OCI-LY1 (cell line): ENCODE measurements around the gene SAMD13.
A peak's percentile ranks its signal among the peaks of the same experiment; 100 is the strongest.

Experiments used
- H2AFZ ChIP-seq: fragments of 200-600 bp; sonication (generic), shearing (Covaris generic); 2 replicates; pipeline ENCODE4 v1.6.0; 2014; ENCODE audit warnings: antibody characterized with exemption, mild to moderate bottlenecking, low read length
- H3F3A ChIP-seq: fragments of 200-600 bp; sonication (generic), shearing (Covaris generic); 2 replicates; pipeline ENCODE4 v1.6.0; 2014; ENCODE audit warnings: mild to moderate bottlenecking, antibody characterized with exemption, low read length, moderate library complexity; ENCODE audit not compliant: insufficient read depth
- H3K27ac ChIP-seq: fragments of 200-600 bp; sonication (generic); 2 replicates; pipeline ENCODE4 v1.5.1; 2014; ENCODE audit warnings: low read length, mixed run types, mild to moderate bottlenecking, low read depth; ENCODE audit not compliant: poor library complexity, severe bottlenecking
- H3K27me3 ChIP-seq: fragments of 200-600 bp; sonication (generic); 2 replicates; pipeline ENCODE4 v1.6.0; 2014; ENCODE audit warnings: antibody characterized with exemption, mild to moderate bottlenecking, low read length, moderate library complexity; ENCODE audit not compliant: insufficient read depth
- H3K36me3 ChIP-seq: fragments of 200-600 bp; sonication (generic); 2 replicates; pipeline ENCODE4 v1.6.1; 2014; ENCODE audit warnings: mild to moderate bottlenecking, antibody characterized with exemption, low read length, moderate library complexity, mixed read lengths; ENCODE audit not compliant: insufficient read depth
- H3K4me1 ChIP-seq: fragments of 200-600 bp; sonication (generic); 2 replicates; pipeline ENCODE4 v1.5.1; 2014; ENCODE audit warnings: mild to moderate bottlenecking, low read length, moderate library complexity; ENCODE audit not compliant: insufficient read depth, severe bottlenecking
- H3K4me2 ChIP-seq: fragments of 200-600 bp; sonication (generic), shearing (Covaris generic); 2 replicates; pipeline ENCODE4 v1.6.1; 2014; ENCODE audit warnings: low read length
- H3K4me3 ChIP-seq: fragments of 200-600 bp; sonication (generic); 2 replicates; pipeline ENCODE4 v1.5.1; 2014; ENCODE audit warnings: low read length, low read depth, mild to moderate bottlenecking, mixed read lengths; ENCODE audit not compliant: poor library complexity, severe bottlenecking
- H3K79me2 ChIP-seq: fragments of 200-600 bp; shearing (Covaris generic); 2 replicates; pipeline ENCODE4 v1.6.1; 2016; ENCODE audit warnings: mixed run types, low read length, mixed read lengths; ENCODE audit not compliant: insufficient read depth
- H3K9ac ChIP-seq: fragments of 200-600 bp; sonication (generic), shearing (Covaris generic); 2 replicates; pipeline ENCODE4 v1.6.1; 2014; ENCODE audit warnings: mild to moderate bottlenecking, low read length, mixed read lengths
- H3K9me2 ChIP-seq: fragments of 200-600 bp; sonication (generic), shearing (Covaris generic); 2 replicates; pipeline ENCODE4 v1.6.1; 2014; ENCODE audit warnings: low read depth, mild to moderate bottlenecking, low read length, mixed read lengths
- H3K9me3 ChIP-seq: fragments of 200-600 bp; shearing (Covaris generic); 2 replicates; pipeline ENCODE4 v1.6.1; 2014; ENCODE audit warnings: low read length, mixed read lengths
- H4K20me1 ChIP-seq: fragments of 200-600 bp; sonication (generic), shearing (Covaris generic); 2 replicates; pipeline ENCODE4 v1.6.0; 2016; ENCODE audit warnings: mild to moderate bottlenecking, low read length; ENCODE audit not compliant: insufficient read depth
- CTCF ChIP-seq: fragments of 200-600 bp; sonication (generic), shearing (Covaris generic); IDR thresholded peaks from 2 replicates; pipeline ENCODE4 v1.5.1; 2017; ENCODE audit warnings: mild to moderate bottlenecking, antibody characterized with exemption, low read length, moderate library complexity, mixed read lengths
- EZH2 ChIP-seq: fragments of 200-600 bp; sonication (generic), shearing (Covaris generic); IDR thresholded peaks from 2 replicates; pipeline ENCODE4 v1.8.0; 2017; ENCODE audit warnings: borderline replicate concordance, mixed run types, mild to moderate bottlenecking, antibody characterized with exemption, low read length, moderate library complexity, mixed read lengths

Gene SAMD13, protein sequence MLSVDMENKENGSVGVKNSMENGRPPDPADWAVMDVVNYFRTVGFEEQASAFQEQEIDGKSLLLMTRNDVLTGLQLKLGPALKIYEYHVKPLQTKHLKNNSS

DNA sequence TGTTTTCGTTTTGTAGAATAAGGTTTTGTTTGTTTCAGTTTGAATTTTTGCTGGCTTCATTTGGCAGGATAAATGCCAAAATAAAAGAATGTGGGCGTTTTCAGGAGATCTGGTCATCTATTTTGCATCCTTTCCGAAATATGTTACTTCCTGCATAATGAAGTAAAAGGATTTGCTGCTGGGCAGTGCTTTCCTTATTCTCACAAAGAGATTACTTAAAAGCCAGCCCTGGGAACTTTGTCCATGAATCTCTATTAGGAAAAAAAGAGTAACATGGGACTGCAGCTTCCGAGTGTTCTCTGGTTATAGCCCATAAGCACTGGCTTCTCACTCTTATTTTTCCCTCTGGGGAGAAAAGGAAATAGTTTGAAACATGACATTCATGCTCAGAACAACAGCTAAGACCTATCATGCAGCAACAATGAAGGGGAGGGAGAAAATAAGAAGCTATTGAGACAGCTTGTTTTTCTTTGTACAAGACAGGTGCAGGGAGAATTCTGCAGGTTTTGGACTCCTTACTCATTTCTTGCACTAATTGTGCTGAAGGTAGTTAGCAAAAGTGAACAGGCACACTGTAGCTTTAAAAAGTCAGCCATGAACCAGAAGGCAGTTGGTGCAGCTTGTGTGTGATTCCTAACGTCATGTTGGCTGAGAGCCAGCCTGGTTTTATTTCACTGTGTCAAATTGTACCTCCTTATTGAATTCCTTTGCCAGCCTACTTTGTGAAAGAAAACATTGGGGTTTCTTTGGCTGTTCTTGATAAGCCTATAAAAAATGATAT lies at the start of gene SAMD13:
Gene SAMD13 (plus strand): TSS at position 705 of the 781 bp plus-strand sequence. CDS start 1,527 bp downstream, outside the sequence.
- H4K20me1 ChIP-seq, result no peaks in the 10 kb centered on the region
- H3K9me3 ChIP-seq, result no peaks in the 10 kb centered on the region
- H3K27me3 ChIP-seq, result no peaks in the 10 kb centered on the region
- peak within 1 kb of the TSS; percentile 63 for H3K4me3 ChIP-seq
- H3K4me2 ChIP-seq, result peak within 1 kb of the TSS; percentile 79
- peak within 1 kb of the TSS; percentile 97 for H3K27ac ChIP-seq
- peaks cover 6% of the 10 kb centered on the region; the same call in 1 of the 2 replicates for H3F3A ChIP-seq
- H3K4me1 ChIP-seq, result peaks cover 88% of the 10 kb centered on the region
- H3K79me2 ChIP-seq, result peaks cover 9% of the 10 kb centered on the region
- 0 out of 2 replicates have a peak within 1 kb of the TSS, but pooled peaks have one; percentile 4 for H2AFZ ChIP-seq
- TF ChIP-seq EZH2 (no peak), CTCF (no peak)
- no peaks in the 10 kb centered on the region for H3K36me3 ChIP-seq
- H3K9me2 ChIP-seq, result no peaks in the 10 kb centered on the region
- peak within 1 kb of the TSS; percentile 76 for H3K9ac ChIP-seq

- Histone ChIP-seq H3K79me2 (no peaks in the 10 kb centered on the region), H3K4me1 (no peaks in the 10 kb centered on the region), H3K9me2 (no peaks in the 10 kb centered on the region), H3K27me3 (no peaks in the 10 kb centered on the region), H2AFZ (no peak overlapping the region), H3F3A (no peaks in the 10 kb centered on the region), H4K20me1 (no peaks in the 10 kb centered on the region), H3K4me3 (no peak overlapping the region), H3K27ac (no peak overlapping the region), H3K9ac (no peak overlapping the region), H3K4me2 (no peak overlapping the region), H3K9me3 (peaks cover 3% of the 10 kb centered on the region), H3K36me3 (no peaks in the 10 kb centered on the region)
- TF ChIP-seq CTCF (no peak), EZH2 (no peak)
Observed at GRCh38 chr1:84253036-84253435, 48.5 kb upstream of the SAMD13 start.

DNA sequence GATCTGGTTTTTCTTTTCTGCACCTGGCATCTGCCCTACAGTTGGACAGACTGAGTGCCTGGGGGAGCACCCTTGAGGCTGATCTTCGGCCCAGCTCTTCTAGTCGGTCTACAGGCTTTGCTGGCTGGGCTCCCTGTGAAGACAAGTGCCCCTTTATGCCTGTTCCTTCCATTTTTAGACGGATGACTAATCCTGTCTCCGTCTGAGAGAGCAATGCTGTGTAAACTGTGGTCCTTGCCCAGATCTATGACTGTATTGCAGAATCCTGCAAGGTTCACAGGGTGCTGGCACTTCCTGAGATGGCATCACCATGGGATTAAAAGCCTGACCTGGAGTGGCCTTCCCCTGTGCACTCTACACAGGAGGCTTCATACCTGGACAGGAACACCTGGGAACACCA lies 47.6 kb upstream of the SAMD13 start:
- TF ChIP-seq EZH2 (no peak), CTCF (no peak)
- Histone ChIP-seq H3K4me2 (no peak overlapping the region), H3K9me2 (no peaks in the 10 kb centered on the region), H3K9me3 (peaks cover 3% of the 10 kb centered on the region), H2AFZ (no peak overlapping the region), H3K4me3 (no peak overlapping the region), H3K9ac (no peak overlapping the region), H3K36me3 (no peaks in the 10 kb centered on the region), H3K27ac (no peak overlapping the region), H3K79me2 (no peaks in the 10 kb centered on the region), H3K4me1 (no peaks in the 10 kb centered on the region), H4K20me1 (no peaks in the 10 kb centered on the region), H3F3A (no peaks in the 10 kb centered on the region), H3K27me3 (no peaks in the 10 kb centered on the region)
